ENCODE data around the gene ORC2.

The ORC2 gene

GRCh38 chr2:200930947-200931626 lies 32.4 kb downstream of the ORC2 start:
- TF ChIP-seq CTCF (IDR thresholded peaks at IDR 0.05; ENCODE audit: borderline replicate concordance, insufficient read depth, low read depth, low read length), result no peak
- no peak overlapping the region for H3K4me3 ChIP-seq (ENCODE audit: low read depth, low read length)

DNA sequence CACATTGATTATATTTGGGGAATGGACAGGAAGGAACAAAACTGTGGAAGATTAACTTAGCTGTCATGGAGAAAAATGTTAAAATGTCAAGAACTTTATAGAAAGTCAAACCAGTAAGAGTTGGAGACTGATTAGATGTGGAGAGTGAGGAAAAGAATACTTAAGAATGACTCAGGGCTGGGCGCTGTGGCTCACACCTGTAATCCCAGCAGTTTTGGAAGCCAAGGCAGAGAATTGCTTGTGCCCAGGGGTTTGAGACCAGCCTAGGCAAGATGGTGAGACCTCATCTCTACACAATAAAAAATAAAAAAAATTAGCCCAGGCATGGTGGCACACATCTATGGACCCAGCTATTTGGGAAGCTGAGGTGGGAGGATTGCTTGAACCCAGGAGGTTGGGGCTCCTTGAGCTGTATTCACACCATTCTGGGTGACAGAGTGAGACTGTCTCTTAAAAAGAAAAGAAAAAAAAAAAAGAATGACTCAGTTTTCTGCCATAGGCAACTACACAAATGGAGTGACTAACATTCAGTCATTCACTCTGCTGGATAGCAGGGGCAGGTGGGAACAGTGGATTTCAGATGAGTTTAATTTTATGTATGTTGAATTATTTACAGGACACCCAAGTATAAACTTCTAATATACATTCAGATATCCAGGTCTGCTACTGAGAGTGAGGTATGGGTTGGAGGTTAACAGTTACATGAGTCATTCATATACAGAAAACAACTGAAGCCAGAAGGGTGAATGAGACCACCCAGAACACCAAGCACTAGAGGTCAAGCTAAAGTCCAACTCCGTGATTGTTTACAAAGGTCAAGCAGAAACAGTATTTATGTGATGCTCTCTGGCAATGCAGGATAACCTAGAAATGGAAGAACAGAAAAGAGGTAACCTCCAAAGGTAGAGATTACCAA lies 33.9 kb downstream of the ORC2 start:
- no peak for TF ChIP-seq CTCF (IDR thresholded peaks at IDR 0.05; ENCODE audit: borderline replicate concordance, insufficient read depth, low read depth, low read length)
- H3K4me3 ChIP-seq (ENCODE audit: low read depth, low read length), result no peak overlapping the region

DNA sequence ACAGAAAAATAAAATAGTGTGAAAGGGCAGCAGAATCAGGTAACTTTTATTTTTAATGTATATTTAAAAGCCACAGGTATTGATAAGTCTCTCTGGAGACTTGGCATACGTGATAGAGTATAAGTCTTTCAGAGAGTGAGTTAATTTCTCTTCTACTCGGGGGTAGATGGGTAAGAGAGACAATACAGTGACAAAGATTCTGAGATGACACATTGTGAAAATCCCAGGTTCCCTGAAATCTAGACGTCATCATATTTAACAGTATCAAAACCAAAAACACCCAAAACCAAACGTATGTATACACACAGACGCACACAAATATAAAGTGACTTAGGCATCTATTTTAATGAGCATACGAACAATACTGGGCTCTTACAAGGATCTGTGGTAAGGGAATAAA lies 41.0 kb downstream of the ORC2 start:
- TF ChIP-seq CTCF (IDR thresholded peaks at IDR 0.05; ENCODE audit: borderline replicate concordance, insufficient read depth, low read depth, low read length), result no peak
- no peak overlapping the region for H3K4me3 ChIP-seq (ENCODE audit: low read depth, low read length)

DNA sequence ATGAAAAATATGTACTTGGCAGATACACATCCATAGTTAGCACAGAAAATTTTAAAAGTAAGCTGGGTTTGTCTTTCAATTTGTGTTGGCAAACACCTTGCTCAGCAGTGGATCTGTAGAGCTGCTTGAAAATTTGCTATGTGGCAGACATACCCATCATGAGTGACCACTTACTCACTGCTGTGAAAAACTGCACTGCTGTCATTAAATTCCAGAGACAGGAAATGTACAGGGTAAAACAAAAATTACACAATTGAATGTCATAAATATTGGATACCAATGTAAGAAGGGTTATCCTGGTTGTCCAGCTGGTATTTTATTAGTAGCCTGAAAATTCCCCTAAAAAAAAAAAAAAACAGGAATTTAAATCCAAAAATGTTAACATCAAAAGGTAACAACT lies 49.8 kb downstream of the ORC2 start:
- TF ChIP-seq CTCF (IDR thresholded peaks at IDR 0.05; ENCODE audit: borderline replicate concordance, insufficient read depth, low read depth, low read length), result no peak
- H3K4me3 ChIP-seq (ENCODE audit: low read depth, low read length), result no peak overlapping the region

DNA sequence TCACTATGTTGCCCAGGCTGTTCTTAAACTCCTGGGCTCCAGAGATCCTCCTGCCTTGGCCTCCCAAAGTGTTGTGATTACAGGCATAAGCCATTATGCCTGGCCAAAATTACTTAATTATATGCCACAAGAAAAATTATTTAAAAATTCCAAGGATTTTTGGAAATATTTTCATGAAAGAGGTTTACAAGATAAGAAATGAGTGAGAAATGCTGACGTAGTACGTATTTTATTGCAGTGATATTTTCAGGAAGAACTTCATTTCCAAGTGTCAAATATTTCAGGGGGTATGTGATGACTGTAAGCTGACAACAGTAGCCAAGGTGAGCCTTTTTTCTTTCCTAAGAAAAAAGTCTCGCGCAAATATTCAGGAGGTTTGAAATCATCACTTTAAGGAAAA lies 53.5 kb downstream of the ORC2 start:
- no peak overlapping the region for H3K4me3 ChIP-seq (ENCODE audit: low read depth, low read length)
- TF ChIP-seq CTCF (IDR thresholded peaks at IDR 0.05; ENCODE audit: borderline replicate concordance, insufficient read depth, low read depth, low read length), result no peak

DNA sequence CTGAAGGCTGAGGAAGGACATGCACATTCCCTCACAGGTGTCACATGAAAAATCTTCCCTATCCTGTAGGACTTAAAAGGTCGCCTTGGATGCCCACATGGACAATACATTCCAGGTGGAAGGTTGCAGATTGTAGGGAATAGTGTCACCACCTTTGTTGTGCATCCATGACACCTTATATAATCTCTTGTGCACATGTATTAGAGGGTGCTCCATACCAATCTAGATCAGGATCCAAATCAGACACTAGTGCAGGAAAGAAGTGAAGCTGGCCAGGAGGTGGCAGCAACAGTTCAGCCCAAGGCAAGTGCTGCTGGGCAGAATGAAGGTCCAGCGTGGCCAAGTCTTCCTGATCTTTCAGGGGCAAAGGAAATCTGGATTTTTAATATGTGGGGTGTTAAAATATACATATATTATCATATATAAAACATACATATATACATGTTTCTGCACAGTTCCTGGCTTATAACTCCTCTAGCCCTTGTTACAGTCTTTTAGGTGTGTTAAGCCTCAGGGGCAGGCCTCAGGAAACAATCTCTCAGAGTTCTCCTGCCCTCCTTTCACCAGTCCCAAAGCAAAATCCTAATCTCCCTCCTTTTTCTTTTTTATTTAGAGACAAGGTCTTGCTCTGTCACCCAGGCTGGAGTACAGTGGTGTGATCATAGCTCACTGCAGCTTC lies 57.7 kb downstream of the ORC2 start:
- H3K4me3 ChIP-seq (ENCODE audit: low read depth, low read length), result no peak overlapping the region
- peak; percentile 65; the same call in 1 of the 2 replicates for TF ChIP-seq CTCF (IDR thresholded peaks at IDR 0.05; ENCODE audit: borderline replicate concordance, insufficient read depth, low read depth, low read length)

All from GM12875 (cell line).